Measurements from ENCODE around the gene HPN. TPM values are rescaled to one million over a fixed set of nuclear protein-coding genes. Genes with fewer than 3 reads are reported as not detected.
"Not testable (repeated sequence)": the region's sequence is repeated elsewhere in the genome, so short reads cannot be mapped to it uniquely, and the experiment has no call there.

The HPN gene
- polyA plus RNA-seq, 2 donors, result 0.04 to 0.16 TPM

- not testable (repeated sequence) for H3K4me3 ChIP-seq (ENCODE audit: low read depth in 1 of 2, low read length in 2 of 2); H3K27me3 ChIP-seq (ENCODE audit: control insufficient read depth in 1 of 2, insufficient read depth in 2 of 2, low read length in 2 of 2); H3K9me3 ChIP-seq (ENCODE audit: control insufficient read depth in 2 of 2, insufficient read depth in 1 of 2, low read depth in 1 of 2, low read length in 1 of 2); H3K36me3 ChIP-seq (ENCODE audit: control insufficient read depth in 2 of 2, insufficient read depth in 2 of 2, low read length in 1 of 2); H3K27ac ChIP-seq (ENCODE audit: low read depth in 2 of 2, low read length in 1 of 2); H3K4me1 ChIP-seq (ENCODE audit: control insufficient read depth in 2 of 2, insufficient read depth in 2 of 2, low read length in 1 of 2)
- 90 to 100% methylated on average over 2 of the region's 2 CpGs for WGBS, 2 donors
These were observed 9.1 kb downstream of the HPN start for GRCh38 chr19:35050662-35051061.

DNA sequence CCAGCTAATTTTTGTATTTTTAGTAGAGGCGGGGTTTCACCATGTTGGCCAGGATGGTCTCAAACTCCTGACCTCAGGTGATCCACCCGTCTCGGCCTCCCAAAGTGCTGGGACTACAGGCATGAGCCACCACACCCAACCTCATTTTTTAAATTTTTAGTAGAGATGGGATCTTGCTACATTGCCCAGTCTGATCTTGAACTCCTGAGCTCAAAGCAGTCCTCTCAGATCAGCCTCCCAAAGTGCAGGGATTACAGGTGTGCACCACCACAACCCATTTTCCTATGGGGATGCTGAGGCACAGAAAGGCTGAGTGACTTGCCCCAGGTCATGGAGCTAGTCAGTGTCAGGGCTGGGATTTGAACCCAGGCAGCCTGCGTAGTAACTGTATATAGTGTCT is 9.7 kb downstream of the HPN start:
- H3K36me3 ChIP-seq (ENCODE audit: control insufficient read depth in 2 of 2, insufficient read depth in 2 of 2, low read length in 1 of 2); H3K4me3 ChIP-seq (ENCODE audit: low read depth in 1 of 2, low read length in 2 of 2); H3K27ac ChIP-seq (ENCODE audit: low read depth in 2 of 2, low read length in 1 of 2); H3K27me3 ChIP-seq (ENCODE audit: control insufficient read depth in 1 of 2, insufficient read depth in 2 of 2, low read length in 2 of 2); H3K4me1 ChIP-seq (ENCODE audit: control insufficient read depth in 2 of 2, insufficient read depth in 2 of 2, low read length in 1 of 2); H3K9me3 ChIP-seq (ENCODE audit: control insufficient read depth in 2 of 2, insufficient read depth in 1 of 2, low read depth in 1 of 2, low read length in 1 of 2): not testable (repeated sequence)
- 90 to 95% methylated on average over 4 of the region's 4 CpGs for WGBS, 2 donors

GRCh38 chr19:35051796-35052195 is 10.3 kb downstream of the HPN start:
- Histone ChIP-seq H3K9me3 (ENCODE audit: control insufficient read depth in 2 of 2, insufficient read depth in 1 of 2, low read depth in 1 of 2, low read length in 1 of 2) (no peaks in the 10 kb centered on the region), H3K4me1 (ENCODE audit: control insufficient read depth in 2 of 2, insufficient read depth in 2 of 2, low read length in 1 of 2) (no peaks in the 10 kb centered on the region), H3K27me3 (ENCODE audit: control insufficient read depth in 1 of 2, insufficient read depth in 2 of 2, low read length in 2 of 2) (no peaks in the 10 kb centered on the region), H3K36me3 (ENCODE audit: control insufficient read depth in 2 of 2, insufficient read depth in 2 of 2, low read length in 1 of 2) (no peaks in the 10 kb centered on the region), H3K4me3 (ENCODE audit: low read depth in 1 of 2, low read length in 2 of 2) (no peak overlapping the region), H3K27ac (ENCODE audit: low read depth in 2 of 2, low read length in 1 of 2) (no peak overlapping the region)
- WGBS, 2 donors, result 89 to 91% methylated on average over 5 of the region's 5 CpGs

- Histone ChIP-seq H3K4me1 (ENCODE audit: control insufficient read depth in 2 of 2, insufficient read depth in 2 of 2, low read length in 1 of 2) (no peaks in the 10 kb centered on the region), H3K27me3 (ENCODE audit: control insufficient read depth in 1 of 2, insufficient read depth in 2 of 2, low read length in 2 of 2) (no peaks in the 10 kb centered on the region), H3K4me3 (ENCODE audit: low read depth in 1 of 2, low read length in 2 of 2) (no peak overlapping the region), H3K27ac (ENCODE audit: low read depth in 2 of 2, low read length in 1 of 2) (no peak overlapping the region), H3K9me3 (ENCODE audit: control insufficient read depth in 2 of 2, insufficient read depth in 1 of 2, low read depth in 1 of 2, low read length in 1 of 2) (no peaks in the 10 kb centered on the region), H3K36me3 (ENCODE audit: control insufficient read depth in 2 of 2, insufficient read depth in 2 of 2, low read length in 1 of 2) (no peaks in the 10 kb centered on the region)
- WGBS, 2 donors, result 74 to 78% methylated on average over 8 of the region's 8 CpGs
These were observed 11.2 kb downstream of the HPN start for GRCh38 chr19:35052599-35053190.

- no peaks in the 10 kb centered on the region for H3K4me1 ChIP-seq (ENCODE audit: control insufficient read depth in 2 of 2, insufficient read depth in 2 of 2, low read length in 1 of 2)
- no peaks in the 10 kb centered on the region for H3K27me3 ChIP-seq (ENCODE audit: control insufficient read depth in 1 of 2, insufficient read depth in 2 of 2, low read length in 2 of 2)
- no peaks in the 10 kb centered on the region for H3K36me3 ChIP-seq (ENCODE audit: control insufficient read depth in 2 of 2, insufficient read depth in 2 of 2, low read length in 1 of 2)
- WGBS, 2 donors, result 80 to 85% methylated on average over 9 of the region's 9 CpGs
- H3K27ac ChIP-seq (ENCODE audit: low read depth in 2 of 2, low read length in 1 of 2), result no peak overlapping the region
- no peaks in the 10 kb centered on the region for H3K9me3 ChIP-seq (ENCODE audit: control insufficient read depth in 2 of 2, insufficient read depth in 1 of 2, low read depth in 1 of 2, low read length in 1 of 2)
- H3K4me3 ChIP-seq (ENCODE audit: low read depth in 1 of 2, low read length in 2 of 2), result no peak overlapping the region
These were observed 12.3 kb downstream of the HPN start for GRCh38 chr19:35053667-35054293.

- H3K9me3 ChIP-seq (ENCODE audit: control insufficient read depth in 2 of 2, insufficient read depth in 1 of 2, low read depth in 1 of 2, low read length in 1 of 2), result no peaks in the 10 kb centered on the region
- no peaks in the 10 kb centered on the region for H3K36me3 ChIP-seq (ENCODE audit: control insufficient read depth in 2 of 2, insufficient read depth in 2 of 2, low read length in 1 of 2)
- H3K27me3 ChIP-seq (ENCODE audit: control insufficient read depth in 1 of 2, insufficient read depth in 2 of 2, low read length in 2 of 2), result no peaks in the 10 kb centered on the region
- WGBS, 2 donors, result 89% methylated on average over 9 of the region's 9 CpGs
- no peak overlapping the region for H3K27ac ChIP-seq (ENCODE audit: low read depth in 2 of 2, low read length in 1 of 2)
- H3K4me1 ChIP-seq (ENCODE audit: control insufficient read depth in 2 of 2, insufficient read depth in 2 of 2, low read length in 1 of 2), result no peaks in the 10 kb centered on the region
- no peak overlapping the region for H3K4me3 ChIP-seq (ENCODE audit: low read depth in 1 of 2, low read length in 2 of 2)
These were observed 13.1 kb downstream of the HPN start for GRCh38 chr19:35054626-35055025.

- Histone ChIP-seq H3K27me3 (ENCODE audit: control insufficient read depth in 1 of 2, insufficient read depth in 2 of 2, low read length in 2 of 2) (no peaks in the 10 kb centered on the region), H3K4me3 (ENCODE audit: low read depth in 1 of 2, low read length in 2 of 2) (no peak overlapping the region), H3K27ac (ENCODE audit: low read depth in 2 of 2, low read length in 1 of 2) (no peak overlapping the region), H3K4me1 (ENCODE audit: control insufficient read depth in 2 of 2, insufficient read depth in 2 of 2, low read length in 1 of 2) (no peaks in the 10 kb centered on the region), H3K36me3 (ENCODE audit: control insufficient read depth in 2 of 2, insufficient read depth in 2 of 2, low read length in 1 of 2) (no peaks in the 10 kb centered on the region), H3K9me3 (ENCODE audit: control insufficient read depth in 2 of 2, insufficient read depth in 1 of 2, low read depth in 1 of 2, low read length in 1 of 2) (no peaks in the 10 kb centered on the region)
- WGBS, 2 donors, result 28 to 32% methylated on average over 3 of the region's 3 CpGs
These were observed 14.2 kb downstream of the HPN start for GRCh38 chr19:35055715-35056179.

GRCh38 chr19:35056513-35057063 is 15.1 kb downstream of the HPN start:
- Histone ChIP-seq H3K36me3 (ENCODE audit: control insufficient read depth in 2 of 2, insufficient read depth in 2 of 2, low read length in 1 of 2) (no peaks in the 10 kb centered on the region), H3K27me3 (ENCODE audit: control insufficient read depth in 1 of 2, insufficient read depth in 2 of 2, low read length in 2 of 2) (no peaks in the 10 kb centered on the region), H3K4me1 (ENCODE audit: control insufficient read depth in 2 of 2, insufficient read depth in 2 of 2, low read length in 1 of 2) (no peaks in the 10 kb centered on the region), H3K4me3 (ENCODE audit: low read depth in 1 of 2, low read length in 2 of 2) (no peak overlapping the region), H3K27ac (ENCODE audit: low read depth in 2 of 2, low read length in 1 of 2) (no peak overlapping the region), H3K9me3 (ENCODE audit: control insufficient read depth in 2 of 2, insufficient read depth in 1 of 2, low read depth in 1 of 2, low read length in 1 of 2) (no peaks in the 10 kb centered on the region)
- WGBS, 2 donors, result 74 to 79% methylated on average over 6 of the region's 6 CpGs

- WGBS, 2 donors, result 65 to 77% methylated on average over 2 of the region's 2 CpGs
- Histone ChIP-seq H3K36me3 (ENCODE audit: control insufficient read depth in 2 of 2, insufficient read depth in 2 of 2, low read length in 1 of 2) (no peaks in the 10 kb centered on the region), H3K4me1 (ENCODE audit: control insufficient read depth in 2 of 2, insufficient read depth in 2 of 2, low read length in 1 of 2) (no peaks in the 10 kb centered on the region), H3K9me3 (ENCODE audit: control insufficient read depth in 2 of 2, insufficient read depth in 1 of 2, low read depth in 1 of 2, low read length in 1 of 2) (no peaks in the 10 kb centered on the region), H3K27ac (ENCODE audit: low read depth in 2 of 2, low read length in 1 of 2) (no peak overlapping the region), H3K4me3 (ENCODE audit: low read depth in 1 of 2, low read length in 2 of 2) (no peak overlapping the region), H3K27me3 (ENCODE audit: control insufficient read depth in 1 of 2, insufficient read depth in 2 of 2, low read length in 2 of 2) (no peaks in the 10 kb centered on the region)
These were observed 16.8 kb downstream of the HPN start for GRCh38 chr19:35058370-35058769.

Measured in esophagus (tissue), 2 donors.